Left colon (tissue), 2 donors: ENCODE results near the gene CPNE5. TPM values are rescaled to one million over a fixed set of nuclear protein-coding genes. Genes with fewer than 3 reads are reported as not detected.

Experiments
- ATAC-seq: fragments of 200-7000 bp; cut with Tn5 transposase; one replicate; pipeline ENCODE4 v1.9.1; 2020; ENCODE audit warnings: mild to moderate bottlenecking, moderate library complexity
- DNase-seq, 2 donors: peaks; one replicate each; pipeline ENCODE4 v3.0.0-alpha.2; 2020
- intact Hi-C, 2 donors: fragments of 100-400 bp; cut with DNase I in 1 of 2; cut with micrococcal nuclease in 1 of 2; formaldehyde crosslinking; loops; one replicate each; pipeline versions ENCODE4 v1.11.2 to v1.14.0; 2022; cut with DNase I, micrococcal nuclease
- total RNA-seq, 2 donors: library from RNA; stranded (reverse); fragmentation: NEBNext Ultra II Directional; extraction: Animal tissue kit (Norgen Biotek cat#: 25700); gene quantifications; one replicate each; pipeline ENCODE4 v1.2.1, GENCODE V29; 2021
- donor health status: DM: no; HTN: no; CAD: no.
- donor health status: DM: yes; HTN: yes; CAD: no.

Gene CPNE5
- total RNA-seq, 2 donors from 2014 or later: 3.8 to 7.8 TPM

DNA sequence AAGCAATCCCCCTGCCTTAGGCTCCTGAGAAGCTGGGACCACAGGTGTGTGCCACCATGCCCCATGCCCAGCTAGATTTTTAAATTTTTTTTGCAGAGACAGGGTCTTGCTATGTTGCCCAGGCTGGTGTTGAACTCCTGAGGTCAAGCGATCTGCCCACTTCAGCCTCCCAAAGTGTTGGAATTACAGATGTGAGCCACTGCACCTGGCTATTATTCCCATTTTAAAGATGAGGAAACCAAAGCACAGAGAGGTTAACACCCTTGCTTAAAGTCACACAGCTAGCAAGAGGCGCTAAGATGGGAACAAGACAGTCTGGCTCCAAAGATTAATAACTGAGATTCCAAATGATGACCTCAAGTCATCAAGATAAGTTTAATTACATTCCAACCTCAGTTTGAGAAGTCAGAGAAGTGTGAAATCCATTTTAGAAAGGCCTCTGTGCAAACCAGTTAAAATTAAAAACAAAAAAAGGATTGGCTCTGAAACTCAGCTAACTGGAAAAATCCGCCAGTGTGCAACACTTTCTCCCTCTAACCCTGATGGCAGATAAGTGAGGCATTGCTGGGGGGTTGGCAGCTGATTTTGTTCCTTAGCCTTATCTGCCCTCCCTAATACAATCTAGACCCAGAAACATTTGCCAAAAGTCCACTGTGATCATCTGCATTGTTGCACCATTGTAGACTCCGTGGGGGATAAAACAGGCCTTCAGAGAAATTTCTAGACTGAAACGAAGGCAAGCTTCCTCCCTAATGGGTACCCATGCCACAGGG, 55.5 kb downstream of the CPNE5 start:
- DNase-seq: no peak
- intact Hi-C loops: no loop called here
- ATAC-seq: no peak

DNA sequence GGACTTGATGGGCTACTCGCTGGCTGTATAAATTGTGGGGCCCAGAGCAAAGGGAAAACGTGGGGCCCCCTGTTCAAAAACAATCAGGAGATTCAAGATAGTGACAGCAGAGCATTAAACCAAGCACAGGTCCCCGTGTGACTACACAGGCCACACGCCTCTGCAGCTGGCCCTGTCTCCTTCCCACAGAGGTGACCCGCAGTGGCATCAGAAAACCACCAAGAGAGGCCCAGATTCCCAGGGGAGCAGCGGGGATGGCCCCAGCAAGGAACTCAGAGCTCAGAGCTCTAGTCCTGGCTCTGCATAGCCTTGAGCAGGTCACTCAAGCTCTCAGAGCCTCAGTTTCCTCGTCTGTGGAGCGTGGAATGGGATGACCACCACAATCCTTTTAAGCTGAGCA, 57.6 kb downstream of the CPNE5 start:
- intact Hi-C loops: no loop called here
- DNase-seq: no peak
- ATAC-seq: no peak

DNA sequence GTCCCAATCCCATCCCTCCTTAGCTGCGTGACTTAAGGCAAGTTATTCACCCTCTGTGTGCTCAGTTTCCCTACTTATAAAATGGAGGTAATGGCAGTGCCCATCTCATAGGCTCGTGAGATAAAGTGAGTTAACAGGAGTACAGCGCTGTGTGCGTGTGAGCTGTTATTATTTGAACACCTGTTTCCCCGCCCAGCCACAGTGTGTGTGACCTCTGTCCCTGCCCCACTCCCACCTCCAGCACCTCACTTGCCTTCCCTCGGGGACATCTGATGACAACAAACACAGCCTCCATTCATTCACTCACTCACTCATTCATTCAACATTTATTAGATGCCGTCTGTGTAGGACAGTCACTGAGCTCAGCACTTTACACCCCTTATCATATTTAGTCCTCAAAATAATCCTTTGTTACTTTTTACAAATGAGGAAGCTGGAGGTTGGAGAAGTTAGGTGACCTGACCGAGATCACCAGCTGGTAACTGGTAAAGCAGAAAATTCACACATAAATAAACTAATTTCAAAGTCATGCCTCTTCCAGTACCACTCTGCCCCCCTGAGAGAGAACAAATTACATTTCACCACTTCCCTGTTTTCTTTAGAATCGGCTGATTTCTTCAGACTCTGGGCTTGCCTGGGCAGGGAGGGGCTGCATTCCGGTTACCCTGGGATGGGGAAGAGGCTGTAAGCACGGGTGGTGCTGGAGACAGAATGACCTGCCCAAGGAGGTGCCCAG, 58.6 kb downstream of the CPNE5 start:
- ATAC-seq: peak; percentile 86
- intact Hi-C loops: no loop called here
- DNase-seq: peak in 1 of 2 donors; percentile 44

DNA sequence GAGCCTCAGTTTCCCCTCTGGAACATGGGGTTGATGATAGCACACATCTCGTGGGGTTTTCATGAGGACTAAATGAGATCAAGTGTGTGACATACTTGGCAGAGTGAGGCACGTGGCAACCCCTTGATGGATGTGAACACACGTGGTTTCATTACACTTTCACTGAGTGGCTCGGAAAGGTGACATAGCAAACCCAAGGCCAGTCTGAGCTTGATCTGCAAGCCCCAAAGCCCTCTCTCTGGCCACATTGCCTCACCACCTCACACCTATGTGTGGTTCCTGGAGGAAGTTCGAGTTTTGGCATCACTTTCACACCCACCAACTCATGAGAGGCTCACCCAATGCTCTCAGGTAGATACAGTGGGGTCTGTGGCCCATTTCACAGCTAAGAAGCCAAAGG, 60.0 kb downstream of the CPNE5 start:
- intact Hi-C loops: loop anchor here in 1 of 2 donors (10.0 kb wide), 1 partner anchor 66 kb away; no protein-coding TSS in a partner anchor
- no peak for DNase-seq
- no peak for ATAC-seq

DNA sequence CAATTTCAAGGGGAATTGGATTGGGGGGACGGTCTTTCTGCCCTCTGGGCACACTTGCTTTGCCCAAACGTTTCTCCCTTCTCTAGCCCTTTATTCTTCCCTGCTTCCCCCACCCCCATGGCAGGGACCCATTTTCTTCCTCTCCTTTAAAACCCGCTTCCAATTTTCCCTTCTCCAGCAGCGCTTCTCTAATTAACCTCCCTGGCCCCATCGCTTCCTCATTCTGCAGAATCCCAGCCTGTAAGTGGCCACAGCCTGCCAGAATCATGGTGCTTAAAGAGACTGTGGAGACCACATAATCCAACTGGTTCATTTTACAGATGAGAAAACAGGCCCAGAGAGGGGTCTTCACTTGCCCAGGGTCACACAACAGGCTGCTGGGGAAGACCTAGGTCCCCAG, 61.4 kb downstream of the CPNE5 start:
- DNase-seq (no peak), ATAC-seq (no peak)
- intact Hi-C loops: loop anchor here in 1 of 2 donors (10.0 kb wide), 1 partner anchor 67 kb away; no protein-coding TSS in a partner anchor

DNA sequence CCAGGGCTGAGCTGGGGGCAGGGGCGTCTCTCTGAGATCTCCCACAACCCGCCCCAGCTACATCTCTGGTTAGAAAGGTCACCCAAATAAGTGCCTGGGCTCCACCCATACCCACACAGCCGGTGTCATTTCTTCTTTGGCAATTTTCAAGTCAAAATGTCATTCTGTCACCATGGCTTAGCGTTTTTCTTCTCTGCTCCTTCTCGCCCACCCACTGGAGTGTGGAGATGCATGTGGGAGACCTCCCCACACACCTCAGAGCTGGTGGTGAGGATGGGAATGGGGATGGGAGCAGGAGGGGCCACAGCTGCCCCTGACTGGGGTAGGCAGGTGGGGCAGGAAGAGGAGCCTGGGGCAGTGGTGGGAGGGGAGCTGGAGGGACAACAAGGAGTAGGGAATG, 63.1 kb downstream of the CPNE5 start:
- intact Hi-C loops: loop anchor here in 1 of 2 donors (10.0 kb wide), 1 partner anchor 69 kb away; no protein-coding TSS in a partner anchor
- ATAC-seq (no peak), DNase-seq (no peak)

DNA sequence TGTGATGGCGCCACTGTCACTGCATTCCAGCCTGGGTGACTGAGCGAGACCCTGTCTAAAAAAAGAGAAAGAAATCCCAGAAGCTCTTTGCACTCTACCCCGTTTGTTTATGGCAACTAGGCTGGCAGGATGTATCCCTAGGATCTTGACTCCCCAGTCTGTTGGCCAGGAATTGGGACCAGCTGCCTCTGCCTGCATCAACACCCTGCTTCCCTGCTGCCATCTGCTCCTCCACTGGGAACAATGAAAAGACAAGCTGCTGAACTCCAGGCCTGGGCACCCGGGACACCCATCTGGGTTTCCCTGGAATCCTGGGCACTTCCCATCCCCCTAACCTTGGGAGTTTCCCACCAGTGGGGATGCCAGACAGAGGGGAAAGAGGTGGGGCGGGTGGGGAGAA, 64.9 kb downstream of the CPNE5 start:
- intact Hi-C loops: loop anchor here in 1 of 2 donors (10.0 kb wide), 1 partner anchor 70 kb away; no protein-coding TSS in a partner anchor
- DNase-seq: no peak
- no peak for ATAC-seq

DNA sequence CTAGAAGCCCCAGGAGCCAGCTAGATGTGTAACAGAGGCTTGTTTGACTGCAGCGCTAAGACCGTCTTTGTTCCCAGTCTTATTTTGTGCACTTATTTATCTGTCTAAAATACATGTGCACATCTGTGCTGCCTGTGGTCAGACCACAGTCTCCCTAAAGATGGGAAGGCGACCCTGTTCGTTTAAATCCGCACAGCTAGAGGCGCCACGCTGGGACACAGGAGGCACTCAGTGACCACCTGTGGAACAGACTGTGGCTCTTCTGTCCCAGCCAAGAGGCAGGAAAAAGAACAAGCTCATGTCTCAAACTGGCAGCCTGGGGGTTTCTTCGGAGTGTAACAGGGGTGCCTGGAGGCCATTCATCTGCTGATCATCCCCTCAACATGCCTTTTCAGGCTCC, 66.8 kb downstream of the CPNE5 start:
- DNase-seq (no peak), ATAC-seq (no peak)
- intact Hi-C loops: loop anchor here in 1 of 2 donors (10.0 kb wide), 1 partner anchor 72 kb away; no protein-coding TSS in a partner anchor

DNA sequence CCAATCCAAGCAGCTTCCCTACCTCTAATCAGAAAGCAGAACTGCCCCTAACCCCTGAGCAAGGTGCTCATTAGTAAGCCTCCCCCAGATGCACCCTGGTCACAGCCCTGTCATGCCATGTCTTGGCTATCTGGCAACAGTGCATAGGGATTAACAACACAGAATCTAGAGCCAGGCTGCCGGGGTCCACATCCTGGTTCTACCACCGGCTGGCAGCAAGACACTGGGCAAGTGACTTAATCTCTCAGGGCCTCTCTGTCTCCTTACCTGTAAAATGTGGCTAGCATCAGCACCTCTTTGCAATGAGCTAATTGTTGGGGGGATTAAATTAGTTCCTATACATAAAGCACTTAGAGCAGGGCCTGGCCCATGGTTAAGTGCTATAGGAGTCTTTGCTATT, 68.1 kb downstream of the CPNE5 start:
- DNase-seq (no peak), ATAC-seq (no peak)
- intact Hi-C loops: loop anchor here in 1 of 2 donors (10.0 kb wide), 1 partner anchor 74 kb away; no protein-coding TSS in a partner anchor

DNA sequence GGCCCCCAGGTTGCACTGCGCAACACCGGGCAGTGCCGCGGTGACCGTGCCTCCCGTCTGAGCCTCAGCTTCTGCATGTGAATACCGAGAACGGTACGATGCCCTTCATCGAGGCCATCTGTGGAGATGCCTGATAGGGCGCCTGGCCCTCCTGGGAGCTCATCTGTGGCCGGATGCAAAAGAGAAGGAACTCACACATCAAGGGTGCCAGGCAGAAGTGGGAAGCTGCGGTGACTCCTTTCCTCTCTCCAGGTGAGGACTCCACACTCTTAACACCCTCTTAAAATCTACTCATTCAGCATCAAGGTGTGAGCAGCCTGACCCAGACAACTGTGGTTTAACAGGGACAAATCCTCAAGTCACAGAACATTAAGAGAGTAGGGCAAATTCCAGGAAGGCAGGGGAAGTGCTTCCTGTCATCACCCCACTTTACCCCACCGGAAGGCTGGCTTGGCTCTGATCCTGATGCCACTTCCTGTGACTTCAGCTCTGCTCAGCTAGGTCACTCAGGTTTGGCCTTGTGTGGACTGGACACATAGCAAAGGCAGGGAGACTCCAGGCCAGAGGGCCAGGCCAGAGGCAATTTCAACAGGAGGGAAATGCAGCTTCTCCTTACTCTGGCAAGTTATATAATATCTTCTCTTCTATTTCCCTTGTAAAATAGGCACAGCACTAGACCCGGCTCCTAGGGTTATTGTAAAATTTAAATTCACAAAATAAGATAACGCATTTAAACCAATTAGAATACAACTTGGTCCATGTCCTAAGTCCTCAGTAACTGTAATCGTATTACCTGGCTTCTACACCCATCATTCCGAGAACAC, 69.4 kb downstream of the CPNE5 start:
- DNase-seq: no peak
- intact Hi-C loops: loop anchor here (5.0 to 10.0 kb wide), 4 partner anchors 75 to 435 kb away; no protein-coding TSS in a partner anchor
- ATAC-seq: no peak

DNA sequence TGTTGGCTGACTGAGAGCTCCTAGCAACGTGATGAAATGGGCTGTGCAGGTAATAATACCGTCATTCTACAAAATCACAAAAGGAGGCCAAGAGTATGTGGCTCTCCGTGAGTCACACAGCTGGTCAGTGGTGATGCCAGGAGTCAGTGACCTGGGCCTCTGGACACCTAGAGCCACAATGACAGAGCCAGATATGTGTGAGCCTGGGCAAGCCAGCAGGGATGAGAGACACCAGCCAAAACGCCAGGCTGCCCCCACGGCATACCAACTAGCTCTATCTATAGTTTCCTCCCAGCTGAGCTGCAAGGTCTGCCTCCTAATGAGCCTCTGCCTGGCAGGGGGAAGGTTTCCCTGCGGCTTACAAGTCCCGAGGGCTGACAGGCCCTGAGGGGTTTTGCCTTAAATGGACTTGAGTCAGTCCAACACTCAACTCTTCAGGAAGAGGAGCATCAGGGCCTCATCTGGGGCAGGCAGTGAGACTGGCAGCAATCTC, 70.0 kb downstream of the CPNE5 start:
- no peak for DNase-seq
- ATAC-seq: no peak
- intact Hi-C loops: loop anchor here (5.0 to 10.0 kb wide), 3 partner anchors 83 to 436 kb away; no protein-coding TSS in a partner anchor

DNA sequence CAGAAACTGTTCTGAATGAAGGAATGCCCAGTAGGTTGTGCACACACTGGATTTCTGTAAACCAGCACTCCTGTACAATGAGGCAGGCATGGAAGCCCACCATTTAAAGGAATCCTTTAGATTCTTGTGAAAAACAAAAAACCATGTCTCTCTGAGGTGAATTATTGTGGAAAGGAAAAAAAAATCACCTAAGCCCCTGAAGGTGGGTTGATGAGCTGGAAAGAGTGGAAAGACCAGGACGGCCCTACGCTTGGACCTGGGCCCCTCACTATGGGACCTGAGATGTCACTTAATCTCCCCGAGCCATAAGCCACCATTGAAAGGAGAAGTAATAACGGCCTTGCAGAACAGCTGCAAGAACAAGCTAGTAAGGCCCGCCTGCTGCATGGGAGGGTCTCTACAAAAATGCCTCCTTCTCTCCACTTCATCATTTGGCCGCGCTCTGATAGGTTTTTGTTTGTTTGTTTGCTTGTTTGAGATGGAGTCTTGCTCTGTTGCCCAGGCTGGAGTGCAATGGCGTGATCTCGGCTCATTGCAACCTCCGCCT, 72.8 kb downstream of the CPNE5 start:
- DNase-seq (no peak), ATAC-seq (no peak)
- intact Hi-C loops: loop anchor here (5.0 to 10.0 kb wide), 3 partner anchors 86 to 438 kb away; no protein-coding TSS in a partner anchor

DNA sequence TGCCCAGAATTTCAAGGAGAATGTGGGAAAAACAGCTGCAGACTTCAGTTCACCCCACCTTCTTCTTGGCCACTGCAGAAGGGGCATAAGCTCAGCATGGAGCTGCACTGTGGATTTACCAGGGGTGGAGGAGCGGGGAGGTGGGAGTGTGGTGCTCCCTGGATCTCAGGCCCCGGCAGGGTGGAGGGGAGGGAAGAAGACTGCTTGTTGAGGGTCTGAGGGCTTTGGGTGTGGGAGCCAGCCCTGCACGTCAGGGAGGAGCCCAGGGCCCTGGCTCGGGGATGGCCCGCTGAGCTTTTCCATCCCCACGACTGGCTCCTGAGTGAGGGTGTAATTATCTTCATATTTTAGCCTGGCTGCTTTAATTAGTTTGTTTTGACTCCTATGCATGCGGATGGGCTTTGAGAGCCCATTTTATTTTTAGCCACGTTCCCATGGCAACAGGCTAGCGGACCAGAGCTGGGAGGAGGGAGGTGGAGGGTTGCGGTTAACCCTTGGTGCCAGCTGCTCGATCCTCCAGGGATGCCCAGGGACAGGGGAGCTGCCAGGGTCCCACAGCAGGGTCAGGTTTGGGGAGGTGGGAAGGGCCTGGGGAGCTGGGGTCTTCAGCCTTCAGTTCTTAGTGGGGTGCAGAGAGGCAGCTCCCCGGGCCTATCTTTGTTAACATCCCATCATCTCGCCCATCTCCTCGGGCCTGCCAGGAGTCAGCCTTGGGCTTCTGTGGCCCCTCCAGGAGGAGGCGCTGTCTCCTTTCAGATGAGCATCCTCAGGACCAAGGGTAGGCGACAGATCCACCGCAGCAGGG, 73.4 kb downstream of the CPNE5 start:
- ATAC-seq (peak; percentile 93), DNase-seq (peak; percentile 74 to 89)
- intact Hi-C loops: loop anchor here (5.0 to 10.0 kb wide), 3 partner anchors 87 to 439 kb away; no protein-coding TSS in a partner anchor

DNA sequence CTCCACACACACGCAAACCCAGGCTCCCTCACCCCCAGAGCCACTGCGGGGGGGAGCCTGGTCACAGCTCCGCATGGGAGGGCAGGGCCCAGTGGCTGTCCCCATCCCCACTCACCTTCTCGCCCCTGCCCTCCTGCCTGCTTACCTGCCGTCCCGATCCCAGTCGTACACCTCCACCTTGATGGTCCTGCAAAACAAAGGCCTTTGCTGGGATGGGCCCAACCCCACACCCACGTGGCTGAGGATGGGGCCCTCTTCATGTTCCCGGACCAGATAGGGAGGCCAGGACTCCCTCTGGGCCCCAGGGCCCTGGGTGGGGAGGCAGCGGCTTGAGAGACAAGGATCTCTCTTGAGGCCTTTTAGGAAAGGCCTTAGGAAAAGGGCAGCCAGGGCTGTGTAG, 74.1 kb downstream of the CPNE5 start:
- ATAC-seq (no peak), DNase-seq (no peak)
- intact Hi-C loops: loop anchor here (5.0 to 10.0 kb wide), 3 partner anchors 87 to 440 kb away; no protein-coding TSS in a partner anchor

DNA sequence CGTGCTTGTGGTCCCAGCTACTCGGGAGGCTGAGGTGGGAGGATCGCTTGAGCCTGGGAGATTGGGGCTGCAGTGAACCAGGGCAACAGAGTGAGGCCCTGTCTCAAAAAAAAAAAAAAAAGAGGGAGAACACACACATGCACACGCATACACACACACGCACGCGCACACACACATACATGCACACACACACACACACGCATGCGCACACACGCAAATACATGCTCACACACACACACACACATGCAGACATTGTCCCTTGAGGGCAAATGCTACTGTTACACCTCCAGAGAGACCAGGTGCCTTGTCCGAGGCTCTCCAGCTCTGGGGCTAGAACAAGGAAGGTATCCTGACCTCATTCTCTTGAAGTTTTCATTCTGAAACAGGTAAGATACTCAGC, 77.1 kb downstream of the CPNE5 start:
- DNase-seq (no peak), ATAC-seq (no peak)
- intact Hi-C loops: loop anchor here in 1 of 2 donors (10.0 kb wide), 1 partner anchor 443 kb away; no protein-coding TSS in a partner anchor

DNA sequence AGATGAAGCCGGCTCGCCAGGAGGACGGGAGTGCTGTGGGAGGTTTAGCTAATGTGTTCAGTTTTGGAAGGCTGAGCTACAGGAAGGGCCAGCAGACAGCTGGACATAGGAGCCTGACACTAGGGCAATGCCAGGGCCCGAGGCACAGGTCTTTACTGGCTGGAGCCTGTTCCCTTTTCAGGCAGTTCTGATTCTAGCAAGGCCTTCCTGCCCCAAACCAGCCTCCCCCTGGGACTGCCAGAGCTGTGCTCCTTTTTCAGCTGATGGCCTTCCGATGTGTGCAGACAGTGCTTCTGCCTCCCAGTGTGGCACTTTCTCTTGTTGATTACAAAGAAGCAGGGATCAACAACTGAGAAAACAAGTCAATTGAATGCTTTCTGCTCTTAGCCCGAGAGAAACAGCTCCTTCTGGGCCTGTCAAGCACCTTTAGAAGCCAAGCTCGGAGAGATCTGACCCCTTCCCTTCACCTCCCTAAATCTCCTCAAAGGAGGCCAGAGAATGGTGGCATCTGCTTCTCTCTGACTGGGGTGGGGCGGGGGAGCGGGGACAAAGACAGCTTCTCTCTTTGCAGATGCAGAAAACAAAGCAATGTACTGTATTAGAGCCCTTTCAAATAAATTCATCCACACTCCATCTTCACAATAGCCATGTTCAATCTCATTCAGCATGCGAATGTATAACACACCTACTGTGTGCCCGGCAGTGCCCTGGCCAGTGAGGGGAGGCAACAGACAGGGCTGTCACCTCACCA, 78.4 kb downstream of the CPNE5 start:
- intact Hi-C loops: loop anchor here in 1 of 2 donors (10.0 kb wide), 1 partner anchor 444 kb away; no protein-coding TSS in a partner anchor
- ATAC-seq: no peak
- DNase-seq: no peak
